Hematopoietic multipotent progenitor cell treated with erythropoietin and hydrocortisone succinate and interleukin-3 and kit ligand, for 4 days (in vitro differentiated cells): Measurements from ENCODE around the gene GPS1.

Experiments used
- DNase-seq: peaks from one replicate; pipeline ENCODE4 v3.0.0-alpha.2; 2015

GPS1 gene

GRCh38 chr17:82106688-82107305 lies 55.1 kb downstream of the GPS1 start:
- DNase-seq = no peak
